ENCODE results near the gene JAGN1.

- TF ChIP-seq CTCF (IDR thresholded peaks at IDR 0.05 in 4 of 5, conservative IDR thresholded peaks at IDR 0.05 in 1 of 5): no peak
- TF ChIP-seq POLR2A (IDR thresholded peaks at IDR 0.05): no peak
Observed at GRCh38 chr3:9938966-9939365, 48.6 kb downstream of the JAGN1 start.
